Pancreas (tissue), 10 donors: ENCODE measurements around the gene AK3. TPM values are rescaled to one million over a fixed set of nuclear protein-coding genes. Genes with fewer than 3 reads are reported as not detected.

ENCODE experiments used
- ATAC-seq, 4 donors: fragments of 200-7000 bp; cut with Tn5 transposase; one replicate each; pipeline versions ENCODE4 v1.8.0 to v1.9.1; 2020; ENCODE audit warnings: mild to moderate bottlenecking in 4 of 4, moderate library complexity in 4 of 4
- DNase-seq, 6 donors: peaks; one replicate each; pipeline ENCODE4 v3.0.0-alpha.2; 2020
- FAIRE-seq: peaks from 2 replicates; lab custom pipeline; 2012; peaks lifted over from hg19 to GRCh38; lab: Jason Lieb, UNC
- H3K27ac ChIP-seq, 4 donors: fragments of 200-600 bp; sonication (generic); 1 replicate in 3 of 4; 2 replicates in 1 of 4; pipeline versions ENCODE4 v1.5.0 to v1.8.0; 2020
- H3K27me3 ChIP-seq, 4 donors: fragments of 200-600 bp; one replicate each; pipeline ENCODE4 v1.8.0; 2021
- H3K36me3 ChIP-seq, 3 donors: fragments of 200-600 bp; sonication (generic) in 1 of 3; one replicate each; pipeline versions ENCODE4 v1.5.0 to v1.8.0; 2020 to 2021
- H3K4me1 ChIP-seq, 3 donors: fragments of 200-600 bp; one replicate each; pipeline ENCODE4 v1.8.0; 2021
- H3K4me3 ChIP-seq, 4 donors: fragments of 200-600 bp; sonication (generic) in 2 of 4; one replicate each; pipeline versions ENCODE4 v1.5.0 to v1.8.0; 2020 to 2021
- H3K9me3 ChIP-seq, 4 donors: fragments of 200-600 bp; one replicate each; pipeline ENCODE4 v1.8.0; 2021
- WGBS, 2 donors: extraction: QIAGEN DNeasy Blood & Tissue Kit; methylation state at CpG; one replicate each; pipeline ENCODE4 v1.1.7; 2013; 5-methylcytosine and 5-hydroxymethylcytosine counted together
- intact Hi-C, 3 donors: fragments of 100-400 bp; cut with DNase I; formaldehyde crosslinking; loops; one replicate each; pipeline versions ENCODE4 v1.11.1 to v1.14.2; 2022
- polyA plus RNA-seq, 2 donors: library from polyadenylated mRNA; stranded (reverse); fragments of 200-250 nt; gene quantifications; one replicate each; pipeline ENCODE4 v1.2.3, GENCODE V29; 2013
- total RNA-seq, 6 donors: library from RNA; stranded (reverse); fragmentation: NEBNext Ultra II Directional in 4 of 6; extraction: Animal tissue kit (Norgen Biotek cat#: 25700) in 4 of 6; gene quantifications; one replicate each; pipeline versions ENCODE4 v1.2.1 to v1.2.4, GENCODE V29; 2021 to 2023
- TF ChIP-seq, protein P1 (sequence below), 4 donors: fragments of 200-600 bp; sonication (generic) in 3 of 4; IDR thresholded peaks; one replicate each; pipeline versions ENCODE4 v1.5.0 to v1.8.0; 2021; ENCODE audit warnings: antibody characterized with exemption in 4 of 4
- donor health status: healthy with polysubstance abuse.
- donor health status: DM: no; HTN: no; CAD: no; lungs with moderate emphysema.
- donor health status: DM: no; HTN: no; CAD: no.
- donor health status: control.
- donor health status: control.
- donor health status: Bipolar disorder and iron deficiency.
- donor health status: DM: yes; HTN: yes; CAD: no.
- donor health status: DM: no; HTN: no; CAD: no.
- donor health status: DM: no; HTN: no; CAD: no.
- donor health status: DM: yes; HTN: yes; CAD: no.

The AK3 gene
- total and polyA plus RNA-seq, 8 donors = 16.2 to 34.5 (median 23.0) TPM

DNA sequence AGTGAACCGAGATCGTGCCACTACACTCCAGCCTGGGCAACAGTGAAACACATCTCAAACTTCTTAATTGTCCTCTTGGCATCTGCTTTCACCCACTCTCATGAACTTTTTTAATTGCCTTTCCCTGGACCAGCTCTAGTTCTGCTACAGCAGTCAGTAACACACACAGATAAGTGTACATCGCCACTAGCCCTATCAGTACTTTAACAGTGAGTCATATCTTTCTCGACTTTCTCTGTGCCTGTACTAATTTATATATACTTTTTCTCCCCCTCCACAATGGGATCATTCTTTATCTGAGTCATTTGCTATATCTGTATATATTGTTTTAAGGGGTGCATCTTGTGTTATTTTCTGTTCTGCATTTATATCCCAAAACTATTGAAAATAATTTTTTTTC lies 54.9 kb downstream of the AK3 start:
- Histone ChIP-seq H3K4me3 (no peak overlapping the region), H3K36me3 (peaks cover 0 to 12% (median 3%) of the 10 kb centered on the region in 3 donors), H3K4me1 (peaks cover 11 to 17% (median 14%) of the 10 kb centered on the region in 3 donors), H3K9me3 (no peaks in the 10 kb centered on the region), H3K27me3 (no peaks in the 10 kb centered on the region), H3K27ac (no peak overlapping the region)
- 62 to 68% methylated on average over 4 of the region's 4 CpGs for WGBS, 2 donors
- ATAC-seq (peak in 3 of 4 donors; percentile 41 to 47 (median 41)), DNase-seq (no peak), FAIRE-seq (peak; percentile 9)
- TF ChIP-seq, protein P1, sequence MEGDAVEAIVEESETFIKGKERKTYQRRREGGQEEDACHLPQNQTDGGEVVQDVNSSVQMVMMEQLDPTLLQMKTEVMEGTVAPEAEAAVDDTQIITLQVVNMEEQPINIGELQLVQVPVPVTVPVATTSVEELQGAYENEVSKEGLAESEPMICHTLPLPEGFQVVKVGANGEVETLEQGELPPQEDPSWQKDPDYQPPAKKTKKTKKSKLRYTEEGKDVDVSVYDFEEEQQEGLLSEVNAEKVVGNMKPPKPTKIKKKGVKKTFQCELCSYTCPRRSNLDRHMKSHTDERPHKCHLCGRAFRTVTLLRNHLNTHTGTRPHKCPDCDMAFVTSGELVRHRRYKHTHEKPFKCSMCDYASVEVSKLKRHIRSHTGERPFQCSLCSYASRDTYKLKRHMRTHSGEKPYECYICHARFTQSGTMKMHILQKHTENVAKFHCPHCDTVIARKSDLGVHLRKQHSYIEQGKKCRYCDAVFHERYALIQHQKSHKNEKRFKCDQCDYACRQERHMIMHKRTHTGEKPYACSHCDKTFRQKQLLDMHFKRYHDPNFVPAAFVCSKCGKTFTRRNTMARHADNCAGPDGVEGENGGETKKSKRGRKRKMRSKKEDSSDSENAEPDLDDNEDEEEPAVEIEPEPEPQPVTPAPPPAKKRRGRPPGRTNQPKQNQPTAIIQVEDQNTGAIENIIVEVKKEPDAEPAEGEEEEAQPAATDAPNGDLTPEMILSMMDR (IDR thresholded peaks at IDR 0.05) = no peak
- intact Hi-C loops = no loop called here

GRCh38 chr9:4684820-4685219 lies 56.2 kb downstream of the AK3 start:
- DNase-seq = no peak
- 77% methylated on average over 4 of the region's 4 CpGs for WGBS, 2 donors
- FAIRE-seq = no peak
- Histone ChIP-seq H3K27ac (no peak overlapping the region), H3K4me3 (no peak overlapping the region), H3K36me3 (peaks cover 0 to 12% (median 0%) of the 10 kb centered on the region in 3 donors), H3K4me1 (peaks cover 11 to 17% (median 14%) of the 10 kb centered on the region in 3 donors), H3K9me3 (no peaks in the 10 kb centered on the region), H3K27me3 (no peaks in the 10 kb centered on the region)
- no peak for ATAC-seq
- TF ChIP-seq, protein P1 (IDR thresholded peaks at IDR 0.05) = no peak
- intact Hi-C loops = no loop called here

DNA sequence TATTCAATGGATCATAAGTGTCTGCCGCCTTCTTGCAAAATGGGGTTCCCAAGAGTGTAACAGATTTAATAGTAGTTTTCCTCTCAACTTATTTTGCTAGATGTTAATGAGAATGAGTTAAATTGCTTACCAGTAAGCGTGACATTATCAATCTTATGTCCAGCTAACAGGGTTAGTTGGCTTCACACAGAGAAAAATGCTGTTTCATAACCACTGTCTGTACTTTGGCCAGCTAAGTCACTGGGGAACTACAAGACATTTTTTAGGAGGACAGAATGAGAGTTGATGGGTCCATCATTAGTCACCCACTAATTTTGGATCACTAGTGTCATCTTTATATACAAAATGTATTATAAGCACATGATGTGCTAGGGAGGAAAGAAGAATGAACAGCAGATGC lies 60.3 kb downstream of the AK3 start:
- H3K9me3 ChIP-seq = no peaks in the 10 kb centered on the region
- peaks cover 12 to 16% (median 12%) of the 10 kb centered on the region in 3 donors for H3K4me1 ChIP-seq
- H3K27ac ChIP-seq = peak overlapping the region in 3 of 4 donors; percentile 91 to 99 (median 99)
- WGBS, 2 donors = 18 to 19% methylated on average over 2 of the region's 2 CpGs
- H3K36me3 ChIP-seq = peaks cover 0 to 9% (median 0%) of the 10 kb centered on the region in 3 donors
- ATAC-seq (no peak), FAIRE-seq (no peak), DNase-seq (no peak)
- TF ChIP-seq, protein P1 (IDR thresholded peaks at IDR 0.05) = no peak
- intact Hi-C loops = no loop called here
- no peaks in the 10 kb centered on the region for H3K27me3 ChIP-seq
- peak overlapping the region in 3 of 4 donors; percentile 69 to 81 (median 76) for H3K4me3 ChIP-seq

- H3K4me3 ChIP-seq = peak overlapping the region; percentile 38 to 81 (median 72)
- peak overlapping the region; percentile 91 to 99 (median 96) for H3K27ac ChIP-seq
- TF ChIP-seq, protein P1 (IDR thresholded peaks at IDR 0.05) = no peak
- DNase-seq = no peak
- WGBS, 2 donors = 0 to 1% methylated on average over 10 of the region's 10 CpGs
- peaks cover 12 to 16% (median 12%) of the 10 kb centered on the region in 3 donors for H3K4me1 ChIP-seq
- H3K36me3 ChIP-seq = peaks cover 0 to 3% (median 0%) of the 10 kb centered on the region in 3 donors
- FAIRE-seq = no peak
- intact Hi-C loops = no loop called here
- no peaks in the 10 kb centered on the region for H3K27me3 ChIP-seq
- no peaks in the 10 kb centered on the region for H3K9me3 ChIP-seq
- peak in 2 of 4 donors; percentile 7 to 10 for ATAC-seq
Observed at GRCh38 chr9:4680173-4680525, 60.9 kb downstream of the AK3 start.
